Right lobe of liver (tissue), 6 donors: ENCODE measurements around the gene GABRR2. TPM values are rescaled to one million over a fixed set of nuclear protein-coding genes. Genes with fewer than 3 reads are reported as not detected.

ENCODE experiments used
- ATAC-seq, 4 donors: fragments of 200-7000 bp; cut with Tn5 transposase; one replicate each; pipeline ENCODE4 v1.9.1; 2020; ENCODE audit warnings: mild to moderate bottlenecking in 4 of 4, moderate library complexity in 4 of 4
- DNase-seq, 3 donors: peaks; one replicate each; pipeline ENCODE4 v3.0.0-alpha.2; 2020
- H3K27ac ChIP-seq, 3 donors: fragments of 200-600 bp; one replicate each; pipeline ENCODE4 v1.8.0; 2022
- H3K27me3 ChIP-seq, 2 donors: fragments of 200-600 bp; one replicate each; pipeline ENCODE4 v1.8.0; 2022
- H3K36me3 ChIP-seq, 4 donors: fragments of 200-600 bp; sonication (generic) in 1 of 4; one replicate each; pipeline versions ENCODE4 v1.5.1 to v1.8.0; 2017 to 2022; ENCODE audit warnings: control low read depth in 1 of 4
- H3K4me1 ChIP-seq, 4 donors: fragments of 200-600 bp; sonication (generic) in 1 of 4; one replicate each; pipeline versions ENCODE4 v1.5.1 to v1.8.0; 2017 to 2022; ENCODE audit warnings: control low read depth in 1 of 4
- H3K4me3 ChIP-seq, 3 donors: fragments of 200-600 bp; one replicate each; pipeline ENCODE4 v1.8.0; 2022
- H3K9me3 ChIP-seq, 4 donors: fragments of 200-600 bp; sonication (generic) in 1 of 4; one replicate each; pipeline versions ENCODE4 v1.5.1 to v1.8.0; 2017 to 2022; ENCODE audit warnings: control low read depth in 1 of 4
- CTCF ChIP-seq, 4 donors: fragments of 200-600 bp in 3 of 4; fragments of 450-650 bp in 1 of 4; IDR thresholded peaks; one replicate each; pipeline versions ENCODE4 v1.5.1 to v1.8.0; 2016 to 2022; ENCODE audit warnings: antibody characterized with exemption in 4 of 4, mild to moderate bottlenecking in 2 of 4
- POLR2A ChIP-seq: fragments of 450-650 bp; IDR thresholded peaks from one replicate; pipeline ENCODE4 v1.6.1; 2017; ENCODE audit warnings: antibody characterized with exemption, mild to moderate bottlenecking
- WGBS: methylation state at CpG from one replicate; pipeline ENCODE4 v1.1.6; 2018; ENCODE audit warnings: low coverage, low lambda C conversion rate; ENCODE audit not compliant: insufficient coverage; ENCODE audit errors: missing lambda C conversion rate; 5-methylcytosine and 5-hydroxymethylcytosine counted together
- intact Hi-C, 2 donors: fragments of 100-400 bp; cut with DNase I; formaldehyde crosslinking; loops; one replicate each; pipeline versions ENCODE4 v1.11.2 to v1.14.1; 2022
- total RNA-seq, 6 experiments: library from RNA; depleted of rRNA in 2 of 6; stranded (reverse); fragments of >200 nt in 2 of 6; fragmentation: NEBNext Ultra II Directional in 3 of 6; extraction: Animal tissue kit (Norgen Biotek cat#: 25700) in 3 of 6; gene quantifications; one replicate each; pipeline versions ENCODE4 v1.1.0 to v1.2.4, GENCODE V29; 2016 to 2023
- donor health status: DM: no; HTN: yes; CAD: no.
- donor health status: DM: no; HTN: no; CAD: no.
- donor health status: DM: no; HTN: no; CAD: no.
- donor health status: DM: no; HTN: yes; CAD: no.
- donor health status: DM: no; HTN: yes; CAD: no.

GABRR2 gene
- total RNA-seq, 6 experiments from 2014 or later, result 0.20 to 1.2 (median 0.56) TPM

GRCh38 chr6:89270951-89271721 lies 44.0 kb downstream of the GABRR2 start:
- DNase-seq (no peak), ATAC-seq (no peak)
- no peaks in the 10 kb centered on the region for H3K9me3 ChIP-seq
- no peaks in the 10 kb centered on the region for H3K27me3 ChIP-seq
- H3K4me3 ChIP-seq, result no peak overlapping the region
- TF ChIP-seq CTCF (IDR thresholded peaks at IDR 0.05) (no peak), POLR2A (no peak)
- WGBS, result 70% methylated on average over 12 of the region's 14 CpGs
- no peak overlapping the region for H3K27ac ChIP-seq
- H3K36me3 ChIP-seq, result no peaks in the 10 kb centered on the region
- H3K4me1 ChIP-seq, result no peaks in the 10 kb centered on the region
- intact Hi-C loops, result no loop called here

GRCh38 chr6:89269981-89270380 lies 45.1 kb downstream of the GABRR2 start:
- intact Hi-C loops, result no loop called here
- Histone ChIP-seq H3K27ac (no peak overlapping the region), H3K9me3 (no peaks in the 10 kb centered on the region), H3K4me3 (no peak overlapping the region), H3K4me1 (no peaks in the 10 kb centered on the region), H3K27me3 (no peaks in the 10 kb centered on the region), H3K36me3 (no peaks in the 10 kb centered on the region)
- ATAC-seq (no peak), DNase-seq (no peak)
- TF ChIP-seq CTCF (IDR thresholded peaks at IDR 0.05), result no peak
- no peak for TF ChIP-seq POLR2A
- 39% methylated on average over 2 of the region's 3 CpGs for WGBS

GRCh38 chr6:89269252-89269651 lies 45.8 kb downstream of the GABRR2 start:
- ATAC-seq, result no peak
- TF ChIP-seq CTCF (IDR thresholded peaks at IDR 0.05) (no peak), POLR2A (no peak)

GRCh38 chr6:89268776-89269175 lies 46.3 kb downstream of the GABRR2 start:
- Histone ChIP-seq H3K36me3 (no peaks in the 10 kb centered on the region), H3K27me3 (no peaks in the 10 kb centered on the region), H3K4me1 (no peaks in the 10 kb centered on the region), H3K27ac (no peak overlapping the region), H3K9me3 (no peaks in the 10 kb centered on the region), H3K4me3 (no peak overlapping the region)
- intact Hi-C loops, result no loop called here
- 100% methylated on average over 3 of the region's 7 CpGs for WGBS
- TF ChIP-seq POLR2A, result no peak
- TF ChIP-seq CTCF (IDR thresholded peaks at IDR 0.05), result no peak
- DNase-seq (no peak), ATAC-seq (no peak)

More at GRCh38 chr6:89269252-89269651, 45.8 kb downstream of the GABRR2 start:
- H3K27ac ChIP-seq, result no peak overlapping the region
- no peaks in the 10 kb centered on the region for H3K36me3 ChIP-seq
- H3K27me3 ChIP-seq, result no peaks in the 10 kb centered on the region
- no peak for DNase-seq
- H3K4me1 ChIP-seq, result no peaks in the 10 kb centered on the region
- H3K9me3 ChIP-seq, result no peaks in the 10 kb centered on the region
- WGBS, result 90% methylated on average over 2 of the region's 3 CpGs
- H3K4me3 ChIP-seq, result no peak overlapping the region
- intact Hi-C loops, result no loop called here
